HG03439 (cell line): Measurements from ENCODE around the gene FOXK2.

Source experiments
- ATAC-seq: cut with Tn5 transposase; IDR thresholded peaks from one replicate; pipeline ENCODE4 v1.9.1; 2021; ENCODE audit warnings: mild to moderate bottlenecking, moderate library complexity; ENCODE audit not compliant: unreplicated experiment

FOXK2 gene

DNA sequence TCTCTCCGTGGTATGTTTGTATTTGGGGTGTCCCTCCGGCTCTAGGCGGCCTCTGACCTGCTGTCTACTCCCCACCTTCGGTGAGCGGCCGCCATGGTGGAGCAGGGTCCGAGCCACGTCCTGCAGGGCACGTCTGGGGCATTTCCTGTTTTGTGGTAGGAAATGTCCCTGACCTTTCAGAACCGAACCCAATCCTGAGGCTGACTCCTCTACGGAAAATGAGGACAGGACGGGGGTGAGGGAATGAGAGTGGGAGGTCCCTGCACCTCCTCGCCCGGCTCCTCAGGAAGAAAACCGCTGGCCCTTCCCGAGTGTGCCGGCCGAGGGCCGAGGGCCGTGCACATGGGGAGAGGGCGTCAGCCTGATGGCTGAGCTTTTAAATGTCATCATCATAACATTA lies 83.0 kb downstream of the FOXK2 start:
- no peak for ATAC-seq

- peak; percentile 47 for ATAC-seq
These were observed 83.6 kb downstream of the FOXK2 start for GRCh38 chr17:82602986-82603710.

GRCh38 chr17:82603981-82604448 lies 84.5 kb downstream of the FOXK2 start:
- ATAC-seq = no peak

DNA sequence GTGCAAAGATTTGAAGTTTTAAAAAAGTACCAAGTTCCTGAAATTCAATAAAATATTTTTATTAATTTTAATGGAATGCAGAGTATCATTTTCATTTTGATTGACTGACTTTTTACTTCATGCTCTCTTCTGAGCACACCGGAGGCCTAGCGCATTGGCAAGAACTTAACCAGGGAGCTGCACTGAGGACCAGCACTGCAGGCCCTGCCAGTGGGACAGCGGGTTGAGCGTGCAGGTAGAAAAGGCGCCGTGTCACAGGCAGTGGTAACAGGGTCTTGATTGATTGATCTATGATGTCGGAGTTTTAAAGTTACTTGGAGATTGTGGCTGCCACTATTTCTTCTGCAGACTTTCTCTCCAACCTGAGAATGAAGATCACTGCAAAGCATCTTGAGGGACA lies 85.0 kb downstream of the FOXK2 start:
- no peak for ATAC-seq

DNA sequence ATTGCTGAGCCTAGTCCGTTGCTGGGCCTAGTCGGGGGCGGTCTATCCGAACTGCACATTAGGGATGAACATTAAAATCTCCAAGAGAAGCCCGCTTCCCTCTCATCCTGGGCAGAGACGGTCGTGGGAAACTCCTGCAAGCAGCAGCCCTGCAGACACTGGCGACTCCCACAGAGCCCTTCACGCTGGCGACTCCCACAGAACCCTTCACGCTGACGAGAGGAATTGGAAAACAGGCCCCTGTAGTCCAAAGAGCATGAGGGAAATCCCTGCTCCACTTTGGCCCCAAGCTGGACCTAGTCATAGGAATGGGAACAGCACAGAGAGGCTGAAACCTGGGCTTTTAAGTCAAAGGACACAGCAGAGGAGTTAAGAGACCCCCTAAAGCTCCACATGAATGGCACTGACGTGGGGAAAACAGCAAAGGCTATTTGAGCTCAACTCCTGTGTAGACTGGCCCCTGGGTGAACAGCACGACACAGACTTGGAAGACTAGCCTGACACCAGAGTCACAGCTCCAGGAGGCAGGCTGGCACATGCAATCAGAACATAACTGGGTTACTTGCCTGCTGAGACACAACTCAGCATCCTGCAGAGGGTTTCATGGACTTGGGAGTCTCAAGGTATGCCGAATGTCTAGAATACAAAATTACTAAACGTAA lies 86.5 kb downstream of the FOXK2 start:
- ATAC-seq = no peak

GRCh38 chr17:82608816-82609215 lies 89.3 kb downstream of the FOXK2 start:
- no peak for ATAC-seq

DNA sequence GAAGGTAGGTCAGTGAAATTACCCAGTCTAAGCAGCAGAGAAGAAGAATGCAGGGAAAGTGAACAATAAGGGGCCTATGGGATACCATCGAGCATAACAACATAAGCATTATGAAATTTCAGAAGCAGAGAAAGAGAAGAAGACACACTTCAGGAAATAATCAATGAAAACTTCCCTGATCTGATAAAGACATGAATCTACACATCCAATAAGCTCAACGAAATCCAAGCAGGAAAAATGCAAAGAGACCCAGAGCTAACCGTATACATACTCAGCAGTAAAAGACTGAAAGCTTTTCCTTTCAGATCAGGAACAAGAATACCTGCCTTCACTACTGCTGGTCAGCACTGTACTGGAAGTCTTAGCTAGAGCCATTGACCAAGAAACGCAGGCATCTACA lies 90.1 kb downstream of the FOXK2 start:
- ATAC-seq = no peak

DNA sequence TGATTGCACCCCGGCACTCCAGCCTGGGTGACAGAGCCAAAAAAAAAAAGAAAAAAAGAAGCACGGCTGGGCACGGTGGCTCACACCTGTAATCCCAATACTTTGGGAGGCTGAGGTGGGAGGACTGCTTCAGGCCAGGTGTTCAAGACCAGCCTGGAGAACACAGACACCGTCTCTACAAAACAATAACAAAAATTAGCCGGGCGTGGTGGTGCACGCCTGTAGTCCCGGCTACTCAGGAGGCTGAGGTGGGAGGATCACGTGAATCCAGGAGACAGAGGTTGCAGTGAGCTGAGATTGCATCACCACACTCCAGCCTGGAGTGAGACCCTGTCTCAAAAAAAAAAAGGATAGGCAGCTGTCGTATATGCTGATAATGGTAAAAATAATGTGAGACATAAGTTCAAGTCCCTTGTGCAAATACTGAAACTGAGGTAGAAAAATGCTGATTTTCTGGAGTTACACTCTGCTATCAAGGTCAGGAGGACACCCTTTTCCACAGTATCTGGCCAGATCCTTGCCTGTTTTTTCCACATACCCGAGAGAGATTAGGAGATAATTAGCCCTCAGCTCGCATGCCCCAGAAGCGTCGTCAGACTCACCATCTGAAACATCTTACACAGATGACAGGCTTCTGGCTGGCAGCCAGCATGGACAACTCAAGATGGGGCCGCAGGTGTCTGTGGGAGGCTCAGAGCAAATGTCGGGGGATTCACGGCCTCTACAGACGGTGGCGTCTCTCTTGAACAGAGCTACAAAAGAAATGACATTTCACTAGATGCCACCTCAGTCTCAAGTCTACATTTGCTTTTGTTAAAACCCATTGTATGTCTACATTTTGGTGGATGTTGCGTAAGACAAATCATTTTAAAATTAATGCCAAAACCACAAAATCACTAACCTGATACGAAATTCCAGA lies 91.9 kb downstream of the FOXK2 start:
- no peak for ATAC-seq

- no peak for ATAC-seq
These were observed 94.0 kb downstream of the FOXK2 start for GRCh38 chr17:82613283-82614094.

DNA sequence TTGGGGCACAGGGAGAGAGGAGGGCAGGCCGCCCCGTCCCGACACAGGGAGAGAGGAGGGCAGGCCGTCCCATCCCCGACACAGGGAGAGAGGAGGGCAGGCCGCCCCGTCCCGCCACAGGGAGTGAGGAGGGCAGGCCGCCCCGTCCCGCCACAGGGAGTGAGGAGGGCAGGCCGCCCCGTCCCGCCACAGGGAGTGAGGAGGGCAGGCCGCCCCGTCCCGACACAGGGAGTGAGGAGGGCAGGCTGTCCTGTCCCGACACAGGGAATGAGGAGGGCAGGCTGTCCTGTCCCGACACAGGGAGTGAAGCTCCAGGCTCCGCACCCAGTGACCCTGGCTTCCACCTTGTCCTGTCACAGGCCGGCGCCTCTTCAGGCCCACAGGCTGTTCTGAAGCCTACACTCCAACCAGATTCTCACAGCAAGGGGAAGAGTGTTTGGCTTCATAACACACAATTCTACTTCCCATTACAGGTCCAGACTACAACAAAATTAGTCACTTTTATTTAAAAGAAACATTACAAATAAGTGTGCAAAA lies 94.6 kb downstream of the FOXK2 start:
- no peak for ATAC-seq

DNA sequence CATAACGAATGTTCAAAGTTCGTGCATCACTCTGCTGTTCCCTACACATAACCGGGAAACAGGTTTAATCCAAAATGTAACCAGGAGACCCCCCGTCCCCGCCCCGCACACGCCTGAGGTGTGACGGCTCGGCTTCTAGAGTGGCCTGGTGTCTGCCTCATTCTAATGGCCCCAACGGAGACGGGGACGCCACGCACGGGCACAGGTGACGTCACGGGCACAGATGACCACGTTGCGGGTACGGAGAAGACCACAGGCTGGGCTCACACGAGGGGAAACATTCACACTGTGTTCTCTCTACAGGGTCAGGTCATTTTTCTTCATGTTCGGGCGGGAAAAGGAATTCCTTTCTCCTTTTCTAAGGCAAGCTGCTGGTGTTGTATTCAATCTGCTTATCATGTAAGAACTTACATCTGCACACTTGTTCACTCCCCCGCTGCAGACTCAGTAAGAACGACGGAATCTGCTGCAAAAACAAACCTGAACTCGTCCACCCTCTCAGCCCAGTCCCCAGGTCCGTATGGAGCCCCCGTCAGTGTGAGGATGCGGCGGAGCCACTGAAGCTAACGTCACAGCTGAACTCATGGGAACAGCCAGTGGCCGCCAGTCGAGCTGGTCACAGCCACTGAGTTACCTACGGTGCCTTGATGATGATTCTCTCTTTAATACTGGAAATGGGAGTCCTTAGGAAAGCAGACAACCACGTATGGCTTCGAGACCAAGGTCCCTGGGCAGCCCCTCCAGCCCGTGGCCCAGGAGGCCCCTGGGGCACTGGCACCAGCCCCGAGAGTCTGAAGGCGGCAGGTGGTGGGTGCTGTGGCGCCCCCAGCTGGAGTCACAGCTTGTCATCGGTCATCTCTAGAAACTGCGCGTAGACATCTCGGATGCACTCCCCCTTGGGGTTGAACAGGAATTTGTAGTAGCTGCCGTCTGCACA lies 95.8 kb downstream of the FOXK2 start:
- no peak for ATAC-seq

DNA sequence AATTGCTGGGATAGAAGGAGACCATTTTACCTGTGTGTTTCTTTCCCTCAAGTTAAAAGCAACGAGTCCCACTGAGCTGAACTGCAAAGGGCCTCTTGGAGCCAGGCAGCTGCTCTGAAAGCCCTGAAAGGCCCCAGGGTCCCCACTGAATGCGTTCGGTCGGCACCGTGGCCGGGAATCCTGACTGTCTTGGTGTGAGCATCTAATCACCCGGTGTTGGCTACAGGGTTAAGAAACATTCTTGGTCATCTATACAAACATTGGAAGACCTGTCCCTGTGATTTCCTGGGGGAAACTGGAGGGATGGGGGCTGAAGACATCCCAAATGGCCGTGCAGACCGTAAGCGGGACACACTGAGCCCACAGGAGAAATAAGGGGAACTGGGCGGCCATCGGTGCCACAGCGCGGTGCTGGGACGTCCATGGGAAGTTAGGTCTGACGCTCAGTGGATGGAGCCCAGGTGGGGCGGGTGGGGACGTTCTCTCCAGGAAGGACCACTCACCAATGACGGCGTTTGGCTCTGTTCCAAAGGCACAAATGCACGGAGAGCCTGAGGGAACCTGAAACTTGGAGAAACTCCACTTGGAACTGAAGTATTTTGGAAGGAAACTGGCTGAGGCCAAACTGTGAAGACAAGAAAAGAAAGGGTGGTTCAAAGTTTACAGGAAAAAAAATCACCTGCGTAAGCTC lies 96.6 kb downstream of the FOXK2 start:
- no peak for ATAC-seq

GRCh38 chr17:82619211-82619610 lies 99.7 kb downstream of the FOXK2 start:
- ATAC-seq = no peak

- ATAC-seq = no peak
These were observed 100.1 kb downstream of the FOXK2 start for GRCh38 chr17:82619641-82620040.

DNA sequence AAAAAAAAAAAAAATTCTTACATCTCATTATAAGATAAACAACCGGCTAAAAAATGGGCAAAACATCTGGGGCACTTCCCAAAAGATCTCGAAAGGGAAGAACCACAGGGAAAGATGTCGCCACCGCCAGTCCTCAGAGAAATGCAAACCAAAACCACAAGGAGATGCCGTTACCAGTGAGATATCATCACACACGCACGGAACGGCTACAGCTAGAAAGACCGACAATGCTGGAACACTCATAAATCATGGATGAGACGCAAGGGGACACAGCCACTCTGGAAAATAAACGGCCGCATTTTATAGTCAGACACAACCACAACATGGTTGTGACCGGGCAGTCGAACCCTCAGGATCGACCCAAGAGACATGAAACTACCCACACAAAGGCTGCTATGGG lies 104.2 kb downstream of the FOXK2 start:
- ATAC-seq = no peak

DNA sequence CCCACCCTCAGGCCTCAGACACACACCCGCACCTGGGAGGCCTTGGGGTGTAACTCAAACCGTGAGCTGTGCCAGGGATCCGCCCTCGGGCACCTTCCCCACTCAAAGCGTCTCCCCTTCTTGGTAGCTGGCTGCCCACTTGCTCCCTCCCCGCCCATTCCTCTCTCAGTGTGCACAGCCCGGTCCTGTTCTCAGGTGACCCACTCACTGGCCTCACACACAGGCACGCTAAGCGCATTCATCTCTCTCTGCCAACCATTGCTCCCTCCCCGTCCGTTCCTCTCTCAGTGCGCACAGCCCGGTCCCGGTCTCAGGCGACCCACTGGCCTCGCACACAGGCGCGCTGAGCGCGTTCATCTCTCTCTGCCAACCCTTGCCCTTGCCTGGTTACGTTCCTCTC lies 107.9 kb downstream of the FOXK2 start:
- ATAC-seq = no peak

DNA sequence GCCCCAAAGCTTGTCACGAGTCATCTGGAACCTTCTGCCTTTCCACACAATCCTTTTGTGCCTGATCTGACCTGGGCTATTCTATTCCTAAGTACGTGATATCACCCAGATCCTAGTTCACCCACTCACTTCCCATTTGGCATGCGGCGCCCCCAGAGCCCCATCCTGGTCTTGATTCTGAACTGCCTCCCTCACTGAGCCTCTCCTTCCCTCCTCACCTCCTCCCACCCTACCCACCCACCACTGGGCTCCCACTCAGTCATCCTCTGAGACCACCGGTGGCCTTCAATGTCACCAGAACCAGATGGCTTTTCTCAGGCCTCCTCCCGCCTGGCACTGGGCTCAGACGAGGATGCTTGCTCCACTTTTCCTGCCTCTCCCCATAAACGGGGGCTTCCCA lies 110.2 kb downstream of the FOXK2 start:
- ATAC-seq = no peak

GRCh38 chr17:82630212-82630611 lies 110.7 kb downstream of the FOXK2 start:
- no peak for ATAC-seq

- no peak for ATAC-seq
These were observed 112.0 kb downstream of the FOXK2 start for GRCh38 chr17:82631544-82631943.
